Kidney epithelial cell (primary cell): ENCODE measurements around the gene FAM89B. TPM values are rescaled to one million over a fixed set of nuclear protein-coding genes. Genes with fewer than 3 reads are reported as not detected.

Experiments used
- DNase-seq: peaks from one replicate; pipeline ENCODE4 v3.0.0-alpha.2; 2010; ENCODE audit warnings: low read depth
- H3K27me3 ChIP-seq: 2 replicates; pipeline ENCODE4 v1.6.0; 2011; ENCODE audit warnings: low read length; ENCODE audit not compliant: control insufficient read depth, insufficient read depth
- H3K36me3 ChIP-seq: 2 replicates; pipeline ENCODE4 v1.5.1; 2011; ENCODE audit warnings: low read length; ENCODE audit not compliant: control insufficient read depth, insufficient read depth
- H3K4me3 ChIP-seq: 2 replicates; pipeline ENCODE4 v1.5.1; 2011; ENCODE audit warnings: low read depth, mild to moderate bottlenecking, control low read depth, low read length
- CTCF ChIP-seq: IDR thresholded peaks from 2 replicates; pipeline ENCODE4 v1.5.1; 2011; ENCODE audit warnings: mild to moderate bottlenecking, moderate library complexity, low read length, control low read depth, inconsistent platforms; ENCODE audit not compliant: insufficient read depth, poor library complexity, severe bottlenecking
- total RNA-seq: library from RNA; depleted of rRNA; stranded (reverse); fragments of >200 nt; gene quantifications from 2 replicates; pipeline ENCODE4 v1.2.3, GENCODE V29; 2015

Gene FAM89B
- total RNA-seq, 1 donor from 2014 or later = 63.9 TPM

- no peak for TF ChIP-seq CTCF
- no peak for DNase-seq
- Histone ChIP-seq H3K4me3 (no peak overlapping the region), H3K27me3 (no peaks in the 10 kb centered on the region), H3K36me3 (peaks cover 1% of the 10 kb centered on the region)
Measured at GRCh38 chr11:65609229-65609628, 36.9 kb downstream of the FAM89B start.

GRCh38 chr11:65609665-65610064 is 37.3 kb downstream of the FAM89B start:
- DNase-seq = no peak
- no peak for TF ChIP-seq CTCF
- Histone ChIP-seq H3K27me3 (no peaks in the 10 kb centered on the region), H3K36me3 (peaks cover 1% of the 10 kb centered on the region), H3K4me3 (no peak overlapping the region)

- DNase-seq = no peak
Measured at GRCh38 chr11:65610404-65610803, 38.1 kb downstream of the FAM89B start.

GRCh38 chr11:65611028-65611757 is 38.9 kb downstream of the FAM89B start:
- Histone ChIP-seq H3K36me3 (no peaks in the 10 kb centered on the region), H3K27me3 (no peaks in the 10 kb centered on the region), H3K4me3 (no peak overlapping the region)
- no peak for TF ChIP-seq CTCF
- DNase-seq = no peak

More at GRCh38 chr11:65610404-65610803, 38.1 kb downstream of the FAM89B start:
- Histone ChIP-seq H3K4me3 (no peak overlapping the region), H3K36me3 (no peaks in the 10 kb centered on the region), H3K27me3 (no peaks in the 10 kb centered on the region)
- no peak for TF ChIP-seq CTCF

GRCh38 chr11:65611758-65612603 is 39.6 kb downstream of the FAM89B start:
- no peak for TF ChIP-seq CTCF
- Histone ChIP-seq H3K4me3 (no peak overlapping the region), H3K36me3 (no peaks in the 10 kb centered on the region), H3K27me3 (no peaks in the 10 kb centered on the region)
- DNase-seq = no peak

GRCh38 chr11:65612691-65613090 is 40.4 kb downstream of the FAM89B start:
- no peak for TF ChIP-seq CTCF

More at GRCh38 chr11:65612691-65613090, 40.4 kb downstream of the FAM89B start:
- Histone ChIP-seq H3K4me3 (no peak overlapping the region), H3K36me3 (no peaks in the 10 kb centered on the region), H3K27me3 (no peaks in the 10 kb centered on the region)
- no peak for DNase-seq
